Vagina (tissue), 2 donors: ENCODE measurements around the gene RNPEPL1. TPM values are rescaled to one million over a fixed set of nuclear protein-coding genes. Genes with fewer than 3 reads are reported as not detected.

ENCODE experiments used
- DNase-seq, 2 donors: peaks; one replicate each; pipeline ENCODE4 v3.0.0-alpha.2; 2017; ENCODE audit errors: extremely low spot score in 2 of 2
- H3K27ac ChIP-seq: fragments of 200-600 bp; sonication (generic); one replicate; pipeline ENCODE4 v1.5.1; 2019
- H3K27me3 ChIP-seq: fragments of 200-600 bp; sonication (generic); one replicate; pipeline ENCODE4 v1.5.1; 2019
- H3K36me3 ChIP-seq, 2 donors: fragments of 200-600 bp; sonication (generic); one replicate each; pipeline ENCODE4 v1.5.1; 2017 to 2019
- H3K4me1 ChIP-seq: fragments of 200-600 bp; sonication (generic); one replicate; pipeline ENCODE4 v1.5.1; 2019
- H3K4me3 ChIP-seq, 2 donors: fragments of 200-600 bp; sonication (generic); 1 replicate in 1 of 2; 2 replicates in 1 of 2; pipeline ENCODE4 v1.5.1; 2016 to 2019
- H3K9me3 ChIP-seq: fragments of 200-600 bp; sonication (generic); one replicate; pipeline ENCODE4 v1.5.1; 2019
- POLR2A ChIP-seq, 2 donors: fragments of 450-650 bp; IDR thresholded peaks; one replicate each; pipeline ENCODE4 v1.6.1; 2017; ENCODE audit warnings: antibody characterized with exemption in 2 of 2, mild to moderate bottlenecking in 2 of 2, moderate library complexity in 2 of 2
- POLR2AphosphoS5 ChIP-seq, 2 donors: sonication (generic); formaldehyde crosslinking; IDR thresholded peaks; one replicate each; pipeline ENCODE4 v1.9.0; 2017; ENCODE audit warnings: antibody characterized with exemption in 2 of 2, mild to moderate bottlenecking in 2 of 2, low read depth in 1 of 2; ENCODE audit not compliant: insufficient read depth in 1 of 2
- intact Hi-C: fragments of 100-400 bp; cut with DNase I; formaldehyde crosslinking; loops from one replicate; pipeline ENCODE4 v1.15.1; 2023
- total RNA-seq: library from RNA; depleted of rRNA; stranded (reverse); fragments of >200 nt; gene quantifications from one replicate; pipeline ENCODE4 v1.2.3, GENCODE V29; 2016
- TF ChIP-seq, protein P1 (sequence below), 3 experiments: fragments of 450-650 bp in 2 of 3; fragments of 200-600 bp in 1 of 3; sonication (generic) in 1 of 3; IDR thresholded peaks; one replicate each; pipeline ENCODE4 v1.5.1; 2017 to 2019; ENCODE audit warnings: antibody characterized with exemption in 3 of 3, mild to moderate bottlenecking in 2 of 3, moderate library complexity in 2 of 3

The RNPEPL1 gene
- total RNA-seq, 1 donor from 2014 or later = 65.1 TPM

DNA sequence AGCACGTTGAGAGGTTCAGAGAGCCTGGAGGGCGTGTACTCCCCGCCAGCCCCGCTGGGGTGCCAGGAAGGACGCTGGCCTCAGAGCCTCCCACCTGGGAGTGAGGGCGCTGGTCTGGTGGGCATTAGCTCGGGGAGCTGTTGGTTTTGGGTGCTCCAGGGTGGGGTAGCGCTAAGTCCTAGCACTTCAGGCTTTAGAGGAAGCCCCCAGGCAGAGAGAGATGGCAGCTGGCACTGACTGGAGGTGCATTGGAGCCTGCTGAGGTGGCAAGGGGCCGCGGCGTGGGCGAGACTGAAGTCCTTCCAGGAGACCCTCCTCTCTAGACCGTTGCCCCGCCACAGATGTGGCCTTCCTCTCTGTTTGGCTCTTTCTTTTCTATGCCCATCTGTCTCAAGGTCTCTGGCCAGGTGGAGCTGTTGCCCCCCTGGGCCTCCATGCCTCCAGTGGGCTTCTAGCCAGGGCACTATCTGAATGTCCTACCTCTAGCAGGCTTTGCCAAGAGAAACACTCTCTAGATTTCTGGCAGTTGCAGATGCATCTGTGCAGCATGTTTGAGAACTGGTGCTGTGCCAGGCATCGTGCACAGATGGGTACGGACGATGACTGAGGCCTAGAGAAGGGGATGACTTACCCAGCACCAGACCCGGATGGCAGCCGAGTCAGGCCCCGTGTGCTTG, 24.9 kb downstream of the RNPEPL1 start:
- intact Hi-C loops = no loop called here
- H3K4me1 ChIP-seq = peaks cover 8% of the 10 kb centered on the region
- no peak for DNase-seq
- TF ChIP-seq POLR2A (IDR thresholded peaks at IDR 0.05) = no peak
- TF ChIP-seq POLR2AphosphoS5 (IDR thresholded peaks at IDR 0.05; ENCODE audit: insufficient read depth in 1 of 2, low read depth in 1 of 2) = no peak
- TF ChIP-seq, protein P1, sequence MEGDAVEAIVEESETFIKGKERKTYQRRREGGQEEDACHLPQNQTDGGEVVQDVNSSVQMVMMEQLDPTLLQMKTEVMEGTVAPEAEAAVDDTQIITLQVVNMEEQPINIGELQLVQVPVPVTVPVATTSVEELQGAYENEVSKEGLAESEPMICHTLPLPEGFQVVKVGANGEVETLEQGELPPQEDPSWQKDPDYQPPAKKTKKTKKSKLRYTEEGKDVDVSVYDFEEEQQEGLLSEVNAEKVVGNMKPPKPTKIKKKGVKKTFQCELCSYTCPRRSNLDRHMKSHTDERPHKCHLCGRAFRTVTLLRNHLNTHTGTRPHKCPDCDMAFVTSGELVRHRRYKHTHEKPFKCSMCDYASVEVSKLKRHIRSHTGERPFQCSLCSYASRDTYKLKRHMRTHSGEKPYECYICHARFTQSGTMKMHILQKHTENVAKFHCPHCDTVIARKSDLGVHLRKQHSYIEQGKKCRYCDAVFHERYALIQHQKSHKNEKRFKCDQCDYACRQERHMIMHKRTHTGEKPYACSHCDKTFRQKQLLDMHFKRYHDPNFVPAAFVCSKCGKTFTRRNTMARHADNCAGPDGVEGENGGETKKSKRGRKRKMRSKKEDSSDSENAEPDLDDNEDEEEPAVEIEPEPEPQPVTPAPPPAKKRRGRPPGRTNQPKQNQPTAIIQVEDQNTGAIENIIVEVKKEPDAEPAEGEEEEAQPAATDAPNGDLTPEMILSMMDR (IDR thresholded peaks at IDR 0.05) = no peak
- no peaks in the 10 kb centered on the region for H3K27me3 ChIP-seq
- no peak overlapping the region for H3K4me3 ChIP-seq
- peaks cover 0 to 24% of the 10 kb centered on the region in 2 donors for H3K36me3 ChIP-seq
- H3K9me3 ChIP-seq = no peaks in the 10 kb centered on the region
- H3K27ac ChIP-seq = no peak overlapping the region

DNA sequence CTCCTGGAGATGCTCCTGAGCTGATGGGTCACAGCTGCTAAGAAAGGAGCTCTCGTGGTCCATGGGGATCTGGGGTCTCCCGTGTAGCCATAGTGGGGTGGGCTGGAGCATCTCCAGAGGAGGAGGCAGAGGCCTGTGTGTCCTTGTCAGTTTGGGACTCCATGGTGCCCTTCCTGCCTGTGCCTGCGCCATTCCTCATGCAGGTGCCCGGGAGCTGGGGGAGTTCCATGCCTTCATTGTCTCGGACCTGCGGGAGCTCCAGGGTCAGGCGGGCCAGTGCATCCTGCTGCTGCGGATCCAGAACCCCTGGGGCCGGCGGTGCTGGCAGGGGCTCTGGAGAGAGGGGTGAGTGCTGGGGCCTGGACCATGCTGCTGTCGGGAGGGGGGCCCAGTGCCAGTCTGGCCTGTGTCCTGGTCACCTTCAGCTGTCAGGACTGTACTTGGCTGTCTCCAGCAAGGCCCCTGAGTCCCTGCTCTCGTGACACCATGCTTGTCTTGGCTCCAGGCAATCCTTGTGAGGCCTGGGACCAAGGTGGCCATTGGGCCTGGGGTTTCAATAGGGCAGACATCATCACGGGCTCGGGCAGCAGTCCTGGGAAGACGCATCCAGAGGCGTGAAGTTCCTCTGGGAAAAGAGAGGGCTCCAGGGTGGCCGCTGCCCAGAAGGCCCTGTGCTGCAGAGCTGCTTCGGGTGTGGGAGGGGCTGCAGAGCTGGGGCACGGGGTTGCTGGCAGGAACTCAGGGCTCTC, 25.6 kb downstream of the RNPEPL1 start:
- no peak for DNase-seq
- no peaks in the 10 kb centered on the region for H3K9me3 ChIP-seq
- H3K27ac ChIP-seq = no peak overlapping the region
- peaks cover 0 to 24% of the 10 kb centered on the region in 2 donors for H3K36me3 ChIP-seq
- no peak overlapping the region for H3K4me3 ChIP-seq
- TF ChIP-seq, protein P1 (IDR thresholded peaks at IDR 0.05) = no peak
- TF ChIP-seq POLR2A (IDR thresholded peaks at IDR 0.05) = no peak
- TF ChIP-seq POLR2AphosphoS5 (IDR thresholded peaks at IDR 0.05; ENCODE audit: insufficient read depth in 1 of 2, low read depth in 1 of 2) = no peak
- intact Hi-C loops = no loop called here
- no peaks in the 10 kb centered on the region for H3K27me3 ChIP-seq
- H3K4me1 ChIP-seq = peaks cover under 1% of the 10 kb centered on the region

DNA sequence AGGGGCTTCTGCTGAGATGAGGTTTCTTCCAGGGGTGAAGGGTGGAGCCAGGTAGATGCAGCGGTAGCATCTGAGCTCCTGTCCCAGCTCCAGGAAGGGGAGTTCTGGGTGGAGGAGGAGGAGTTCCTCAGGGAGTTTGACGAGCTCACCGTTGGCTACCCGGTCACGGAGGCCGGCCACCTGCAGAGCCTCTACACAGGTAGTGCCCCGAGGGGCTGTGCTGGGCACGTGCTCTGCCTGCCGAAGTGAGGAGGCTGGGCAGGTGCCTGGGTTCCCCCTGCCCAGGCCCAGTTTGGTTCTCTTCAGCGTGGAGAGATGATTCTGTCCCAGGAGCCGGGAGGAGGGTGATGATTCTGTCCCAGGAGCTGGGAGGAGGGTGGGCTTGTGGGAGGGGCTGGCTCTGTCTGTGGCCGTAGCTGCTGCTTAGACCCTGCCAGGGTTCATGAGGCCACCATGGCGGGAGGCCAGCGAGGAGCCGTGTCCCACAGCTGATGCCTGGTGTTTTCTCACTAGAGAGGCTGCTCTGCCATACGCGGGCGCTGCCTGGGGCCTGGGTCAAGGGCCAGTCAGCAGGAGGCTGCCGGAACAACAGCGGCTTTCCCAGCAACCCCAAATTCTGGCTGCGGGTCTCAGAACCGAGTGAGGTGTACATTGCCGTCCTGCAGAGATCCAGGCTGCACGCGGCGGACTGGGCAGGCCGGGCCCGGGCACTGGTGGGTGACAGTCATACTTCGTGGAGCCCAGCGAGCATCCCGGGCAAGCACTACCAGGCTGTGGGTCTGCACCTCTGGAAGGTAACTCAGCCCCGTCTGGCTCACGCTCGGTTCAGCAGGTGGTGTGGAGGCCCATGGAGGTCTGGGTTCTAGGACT, 26.5 kb downstream of the RNPEPL1 start:
- H3K27me3 ChIP-seq = no peaks in the 10 kb centered on the region
- no peak overlapping the region for H3K27ac ChIP-seq
- H3K9me3 ChIP-seq = no peaks in the 10 kb centered on the region
- no peak overlapping the region for H3K4me3 ChIP-seq
- H3K36me3 ChIP-seq = peaks cover 0 to 19% of the 10 kb centered on the region in 2 donors
- DNase-seq = no peak
- TF ChIP-seq POLR2A (IDR thresholded peaks at IDR 0.05) (no peak), POLR2AphosphoS5 (IDR thresholded peaks at IDR 0.05; ENCODE audit: insufficient read depth in 1 of 2, low read depth in 1 of 2) (no peak)
- TF ChIP-seq, protein P1 (IDR thresholded peaks at IDR 0.05) = no peak
- intact Hi-C loops = no loop called here
- H3K4me1 ChIP-seq = no peaks in the 10 kb centered on the region

DNA sequence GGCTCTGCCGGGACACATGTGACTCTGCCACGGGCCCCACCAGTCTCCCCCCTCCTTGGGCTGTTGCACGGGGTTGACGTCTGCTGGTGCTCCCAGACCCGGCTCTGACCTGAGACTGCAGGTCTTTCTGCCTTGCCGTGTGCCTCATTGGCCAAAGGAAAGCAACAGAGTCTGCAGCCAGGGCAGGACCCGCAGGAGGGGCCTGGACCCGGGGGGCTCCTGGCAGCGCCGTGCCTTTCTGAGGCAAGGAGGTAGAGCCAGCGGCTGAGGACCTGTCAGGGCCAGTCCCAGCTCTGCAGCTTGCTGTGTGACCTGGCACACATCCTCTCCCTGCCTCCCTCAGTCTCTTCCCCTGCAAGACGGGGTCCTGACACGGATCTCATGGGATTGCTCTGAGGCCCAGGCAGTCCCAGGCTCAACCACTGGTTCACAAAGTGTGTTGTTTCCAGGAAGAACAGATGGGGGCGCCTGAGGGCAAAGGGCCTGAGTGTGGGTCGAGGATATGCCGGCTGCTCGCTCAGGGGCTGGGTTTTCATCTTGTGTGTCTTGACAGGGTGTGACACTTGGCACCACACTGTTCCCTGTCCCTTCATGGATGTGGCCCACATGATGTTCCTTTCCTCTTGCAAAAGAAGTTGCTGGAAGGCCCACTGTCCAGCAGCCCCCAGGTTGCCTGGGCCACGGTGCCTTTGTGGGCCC, 27.2 kb downstream of the RNPEPL1 start:
- H3K27ac ChIP-seq = no peak overlapping the region
- H3K4me1 ChIP-seq = no peaks in the 10 kb centered on the region
- H3K27me3 ChIP-seq = no peaks in the 10 kb centered on the region
- intact Hi-C loops = no loop called here
- peaks cover 0 to 11% of the 10 kb centered on the region in 2 donors for H3K36me3 ChIP-seq
- DNase-seq = no peak
- no peak overlapping the region for H3K4me3 ChIP-seq
- H3K9me3 ChIP-seq = no peaks in the 10 kb centered on the region
- TF ChIP-seq, protein P1 (IDR thresholded peaks at IDR 0.05) = no peak
- no peak for TF ChIP-seq POLR2A (IDR thresholded peaks at IDR 0.05)
- no peak for TF ChIP-seq POLR2AphosphoS5 (IDR thresholded peaks at IDR 0.05; ENCODE audit: insufficient read depth in 1 of 2, low read depth in 1 of 2)
